OCI-LY3 (cell line): Measurements from ENCODE around the gene TAF3.

Source experiments
- H2AFZ ChIP-seq: fragments of 200-600, 300-600 bp; shearing (Covaris generic); 2 replicates; pipeline ENCODE4 v1.6.0; 2014; ENCODE audit warnings: antibody characterized with exemption, low read depth, low read length
- H3K27ac ChIP-seq: fragments of 200-600, 300-600 bp; sonication (generic); 2 replicates; pipeline ENCODE4 v1.5.1; 2014; ENCODE audit warnings: mild to moderate bottlenecking, low read length, moderate library complexity, mixed read lengths
- H3K27me3 ChIP-seq: fragments of 200-600, 300-600 bp; sonication (generic); 2 replicates; pipeline ENCODE4 v1.6.1; 2014; ENCODE audit warnings: low read depth, low read length, mixed read lengths
- H3K36me3 ChIP-seq: fragments of 200-600, 300-600 bp; sonication (generic); replicated peaks from 2 replicates; pipeline ENCODE3; 2014; ENCODE audit warnings: low read depth, low read length, mixed read lengths
- H3K4me1 ChIP-seq: fragments of 300-600, 200-600 bp; sonication (generic); 2 replicates; pipeline ENCODE4 v1.6.1; 2014; ENCODE audit warnings: low read length, mixed read lengths
- H3K4me2 ChIP-seq: fragments of 200-600, 300-600 bp; sonication (generic); 2 replicates; pipeline ENCODE4 v1.6.1; 2014; ENCODE audit warnings: low read length, mixed read lengths
- H3K4me3 ChIP-seq: fragments of 300-600, 200-600 bp; sonication (generic); 2 replicates; pipeline ENCODE4 v1.5.1; 2014; ENCODE audit warnings: antibody characterized with exemption, mild to moderate bottlenecking, low read length, moderate library complexity
- H3K79me2 ChIP-seq: fragments of 300-600, 200-600 bp; shearing (Covaris generic); 2 replicates; pipeline ENCODE4 v1.6.1; 2014; ENCODE audit warnings: mild to moderate bottlenecking, low read length, mixed read lengths
- H3K9ac ChIP-seq: fragments of 300-600, 200-600 bp; shearing (Covaris generic); 2 replicates; pipeline ENCODE4 v1.6.0; 2014; ENCODE audit warnings: mild to moderate bottlenecking, low read length, moderate library complexity
- H3K9me3 ChIP-seq: fragments of 200-600, 300-600 bp; shearing (Covaris generic); 2 replicates; pipeline ENCODE4 v1.6.1; 2014; ENCODE audit warnings: low read length, mixed read lengths; ENCODE audit not compliant: insufficient read depth
- H4K20me1 ChIP-seq: fragments of 200-600, 300-600 bp; sonication (generic); 2 replicates; pipeline ENCODE4 v1.6.1; 2016; ENCODE audit warnings: low read length, mixed read lengths; ENCODE audit not compliant: insufficient read depth
- EZH2phosphoT487 ChIP-seq: fragments of 200-600 bp; shearing (Covaris generic); IDR thresholded peaks from 2 replicates; pipeline ENCODE4 v1.6.1; 2018; ENCODE audit warnings: antibody characterized with exemption, mixed run types, low read depth
- TF ChIP-seq, protein P1 (sequence below): fragments of 200-600, 300-600 bp; sonication (generic); IDR thresholded peaks from 2 replicates; pipeline ENCODE4 v1.5.1; 2014; ENCODE audit warnings: antibody characterized with exemption, low read length, low read depth

Gene TAF3

GRCh38 chr10:7872041-7872442 is 53.7 kb downstream of the TAF3 start:
- Histone ChIP-seq H3K27me3 (no peaks in the 10 kb centered on the region), H3K9ac (no peak overlapping the region), H3K9me3 (no peaks in the 10 kb centered on the region), H3K79me2 (no peaks in the 10 kb centered on the region), H3K27ac (no peak overlapping the region), H3K4me3 (peak overlapping the region; percentile 64), H3K4me2 (peak overlapping the region; percentile 71), H2AFZ (no peak overlapping the region), H4K20me1 (no peaks in the 10 kb centered on the region), H3K4me1 (no peaks in the 10 kb centered on the region), H3K36me3 (no peaks in the 10 kb centered on the region)
- TF ChIP-seq EZH2phosphoT487, result no peak
- TF ChIP-seq, protein P1, sequence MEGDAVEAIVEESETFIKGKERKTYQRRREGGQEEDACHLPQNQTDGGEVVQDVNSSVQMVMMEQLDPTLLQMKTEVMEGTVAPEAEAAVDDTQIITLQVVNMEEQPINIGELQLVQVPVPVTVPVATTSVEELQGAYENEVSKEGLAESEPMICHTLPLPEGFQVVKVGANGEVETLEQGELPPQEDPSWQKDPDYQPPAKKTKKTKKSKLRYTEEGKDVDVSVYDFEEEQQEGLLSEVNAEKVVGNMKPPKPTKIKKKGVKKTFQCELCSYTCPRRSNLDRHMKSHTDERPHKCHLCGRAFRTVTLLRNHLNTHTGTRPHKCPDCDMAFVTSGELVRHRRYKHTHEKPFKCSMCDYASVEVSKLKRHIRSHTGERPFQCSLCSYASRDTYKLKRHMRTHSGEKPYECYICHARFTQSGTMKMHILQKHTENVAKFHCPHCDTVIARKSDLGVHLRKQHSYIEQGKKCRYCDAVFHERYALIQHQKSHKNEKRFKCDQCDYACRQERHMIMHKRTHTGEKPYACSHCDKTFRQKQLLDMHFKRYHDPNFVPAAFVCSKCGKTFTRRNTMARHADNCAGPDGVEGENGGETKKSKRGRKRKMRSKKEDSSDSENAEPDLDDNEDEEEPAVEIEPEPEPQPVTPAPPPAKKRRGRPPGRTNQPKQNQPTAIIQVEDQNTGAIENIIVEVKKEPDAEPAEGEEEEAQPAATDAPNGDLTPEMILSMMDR, result peak; percentile 66

GRCh38 chr10:7874864-7875263 is 56.6 kb downstream of the TAF3 start:
- TF ChIP-seq EZH2phosphoT487, result no peak
- TF ChIP-seq, protein P1, result no peak
- no peaks in the 10 kb centered on the region for H3K9me3 ChIP-seq
- no peaks in the 10 kb centered on the region for H3K27me3 ChIP-seq
- no peak overlapping the region for H3K4me2 ChIP-seq
- H2AFZ ChIP-seq, result no peak overlapping the region
- H4K20me1 ChIP-seq, result no peaks in the 10 kb centered on the region
- no peak overlapping the region for H3K4me3 ChIP-seq
- no peaks in the 10 kb centered on the region for H3K79me2 ChIP-seq
- no peak overlapping the region for H3K27ac ChIP-seq
- no peaks in the 10 kb centered on the region for H3K36me3 ChIP-seq
- H3K4me1 ChIP-seq, result no peaks in the 10 kb centered on the region
- no peak overlapping the region for H3K9ac ChIP-seq

- Histone ChIP-seq H3K27ac (no peak overlapping the region), H3K4me2 (no peak overlapping the region), H3K36me3 (no peaks in the 10 kb centered on the region), H3K9me3 (no peaks in the 10 kb centered on the region), H3K4me1 (no peaks in the 10 kb centered on the region), H3K27me3 (no peaks in the 10 kb centered on the region), H2AFZ (no peak overlapping the region), H4K20me1 (no peaks in the 10 kb centered on the region), H3K9ac (no peak overlapping the region), H3K79me2 (no peaks in the 10 kb centered on the region), H3K4me3 (no peak overlapping the region)
- TF ChIP-seq EZH2phosphoT487, result no peak
These were observed 58.3 kb downstream of the TAF3 start for GRCh38 chr10:7876541-7877127.

- H3K27me3 ChIP-seq, result no peaks in the 10 kb centered on the region
- no peaks in the 10 kb centered on the region for H3K36me3 ChIP-seq
- H3K9ac ChIP-seq, result no peak overlapping the region
- no peaks in the 10 kb centered on the region for H3K9me3 ChIP-seq
- H3K4me1 ChIP-seq, result no peaks in the 10 kb centered on the region
- no peak overlapping the region for H3K27ac ChIP-seq
- no peak overlapping the region for H3K4me2 ChIP-seq
- TF ChIP-seq EZH2phosphoT487, result no peak
- TF ChIP-seq, protein P1, result no peak
- H2AFZ ChIP-seq, result no peak overlapping the region
- H3K4me3 ChIP-seq, result no peak overlapping the region
- H3K79me2 ChIP-seq, result no peaks in the 10 kb centered on the region
- no peaks in the 10 kb centered on the region for H4K20me1 ChIP-seq
These were observed 62.8 kb downstream of the TAF3 start for GRCh38 chr10:7881119-7881518.
